Ovary (tissue), 9 donors: ENCODE data around the gene EMD. TPM values are rescaled to one million over a fixed set of nuclear protein-coding genes. Genes with fewer than 3 reads are reported as not detected.

Experiments used
- DNase-seq, 5 donors: peaks; one replicate each; pipeline ENCODE4 v3.0.0-alpha.2; 2019 to 2020
- H3K27ac ChIP-seq, 2 donors: fragments of 200-600 bp; one replicate each; pipeline versions ENCODE4 v1.5.1 to v1.8.0; 2019 to 2022
- H3K27me3 ChIP-seq: fragments of 200-600 bp; one replicate; pipeline ENCODE4 v1.8.0; 2022
- H3K36me3 ChIP-seq: fragments of 200-600 bp; sonication (generic); one replicate; pipeline ENCODE4 v1.5.1; 2019
- H3K4me1 ChIP-seq: one replicate; pipeline ENCODE4 v1.8.1; 2013; ENCODE audit warnings: mild to moderate bottlenecking, moderate library complexity; ENCODE audit not compliant: insufficient read depth
- H3K4me3 ChIP-seq: fragments of 200-600 bp; sonication (generic); one replicate; pipeline ENCODE4 v1.5.1; 2017
- H3K9me3 ChIP-seq, 2 donors: fragments of 200-600 bp in 1 of 2; sonication (generic) in 1 of 2; one replicate each; pipeline versions ENCODE4 v1.5.1 to v1.8.1; 2013 to 2019; ENCODE audit warnings: mild to moderate bottlenecking in 1 of 2, moderate library complexity in 1 of 2
- CTCF ChIP-seq, 3 donors: fragments of 450-650 bp in 2 of 3; fragments of 200-600 bp in 1 of 3; IDR thresholded peaks; one replicate each; pipeline versions ENCODE4 v1.5.1 to v1.8.0; 2016 to 2022; ENCODE audit warnings: antibody characterized with exemption in 3 of 3, mild to moderate bottlenecking in 1 of 3
- EP300 ChIP-seq: sonication (generic); formaldehyde crosslinking; IDR thresholded peaks from one replicate; pipeline ENCODE4 v1.6.1; 2017; ENCODE audit warnings: antibody characterized with exemption
- POLR2A ChIP-seq: fragments of 450-650 bp; IDR thresholded peaks from one replicate; pipeline ENCODE4 v1.6.1; 2017; ENCODE audit warnings: antibody characterized with exemption, mild to moderate bottlenecking, moderate library complexity
- WGBS, 3 donors: extraction: QIAGEN DNeasy Blood & Tissue Kit in 1 of 3; methylation state at CpG; one replicate each; pipeline versions ENCODE4 v1.1.5 to v1.1.7; 2013 to 2017; 5-methylcytosine and 5-hydroxymethylcytosine counted together
- intact Hi-C, 4 donors: fragments of 100-400 bp; cut with DNase I; formaldehyde crosslinking; loops; one replicate each; pipeline versions ENCODE4 v1.11.0 to v1.15.1; 2022 to 2023
- polyA plus RNA-seq, 2 donors: library from polyadenylated mRNA; stranded (reverse); fragments of 200-250 nt in 1 of 2; fragments of 350-450 nt in 1 of 2; fragmentation: Illumina TruSeq in 1 of 2; extraction: RNeasy Lipid Tissue Mini Kit (QIAGEN cat#74804) in 1 of 2; gene quantifications; one replicate each; pipeline ENCODE4 v1.2.3, GENCODE V29; 2013 to 2014
- total RNA-seq, 7 donors: library from RNA; depleted of rRNA in 2 of 7; stranded (reverse); fragments of >200 nt in 2 of 7; fragmentation: NEBNext Ultra II Directional in 3 of 7; extraction: Animal tissue kit (Norgen Biotek cat#: 25700) in 3 of 7; gene quantifications; one replicate each; pipeline versions ENCODE4 v1.1.0 to v1.2.4, GENCODE V29; 2016 to 2023
- donor health status: DM: no; HTN: no; CAD: no; lungs with moderate emphysema.
- donor health status: DM: no; HTN: no; CAD: no.
- donor health status: Bipolar disorder and iron deficiency.
- donor health status: DM: yes; HTN: yes; CAD: no.
- donor health status: DM: no; HTN: no; CAD: no.
- donor health status: DM: yes; HTN: yes; CAD: no.

Gene EMD
- total and polyA plus RNA-seq, 9 donors, result 40.5 to 158 (median 107) TPM

- Histone ChIP-seq H3K27ac (no peak overlapping the region), H3K9me3 (no peaks in the 10 kb centered on the region), H3K36me3 (no peaks in the 10 kb centered on the region), H3K4me3 (no peak overlapping the region), H3K4me1 (no peaks in the 10 kb centered on the region), H3K27me3 (no peaks in the 10 kb centered on the region)
- intact Hi-C loops, result loop anchor here in 1 of 4 donors (5.0 kb wide), 1 partner anchor 131 kb away; no protein-coding TSS in a partner anchor
- 50 to 67% (median 54%) methylated on average over 6 of the region's 6 CpGs for WGBS, 3 donors
- DNase-seq, result peak in 1 of 5 donors; percentile 7
- no peak for TF ChIP-seq CTCF (IDR thresholded peaks at IDR 0.05)
- no peak for TF ChIP-seq POLR2A
- TF ChIP-seq EP300, result no peak
Measured at GRCh38 chrX:154401045-154401799, 22.1 kb downstream of the EMD start.

GRCh38 chrX:154401918-154402621, 23.0 kb downstream of the EMD start:
- no peak overlapping the region for H3K27ac ChIP-seq

GRCh38 chrX:154402622-154403127, 23.6 kb downstream of the EMD start:
- H3K27me3 ChIP-seq, result no peaks in the 10 kb centered on the region
- H3K4me3 ChIP-seq, result no peak overlapping the region
- no peaks in the 10 kb centered on the region for H3K9me3 ChIP-seq
- H3K4me1 ChIP-seq, result no peaks in the 10 kb centered on the region
- no peaks in the 10 kb centered on the region for H3K36me3 ChIP-seq
- no peak for TF ChIP-seq POLR2A
- TF ChIP-seq CTCF (IDR thresholded peaks at IDR 0.05), result no peak
- no peak for TF ChIP-seq EP300
- intact Hi-C loops, result loop anchor here in 1 of 4 donors (5.0 kb wide), 1 partner anchor 130 kb away; no protein-coding TSS in a partner anchor
- no peak overlapping the region for H3K27ac ChIP-seq
- DNase-seq, result no peak
- WGBS, 3 donors, result 73 to 78% (median 76%) methylated on average over 19 of the region's 19 CpGs

More at GRCh38 chrX:154401918-154402621, 23.0 kb downstream of the EMD start:
- Histone ChIP-seq H3K9me3 (no peaks in the 10 kb centered on the region), H3K27me3 (no peaks in the 10 kb centered on the region), H3K36me3 (no peaks in the 10 kb centered on the region), H3K4me1 (no peaks in the 10 kb centered on the region), H3K4me3 (no peak overlapping the region)
- intact Hi-C loops, result loop anchor here in 1 of 4 donors (5.0 kb wide), 1 partner anchor 130 kb away; no protein-coding TSS in a partner anchor
- WGBS, 3 donors, result 48 to 57% (median 50%) methylated on average over 6 of the region's 6 CpGs
- no peak for DNase-seq
- TF ChIP-seq CTCF (IDR thresholded peaks at IDR 0.05) (no peak), EP300 (no peak), POLR2A (no peak)

- no peak for DNase-seq
- Histone ChIP-seq H3K27me3 (no peaks in the 10 kb centered on the region), H3K27ac (no peak overlapping the region), H3K36me3 (no peaks in the 10 kb centered on the region), H3K4me1 (no peaks in the 10 kb centered on the region), H3K4me3 (no peak overlapping the region), H3K9me3 (no peaks in the 10 kb centered on the region)
- intact Hi-C loops, result loop anchor here in 1 of 4 donors (5.0 kb wide), 1 partner anchor 129 kb away; no protein-coding TSS in a partner anchor
- TF ChIP-seq POLR2A (no peak), CTCF (IDR thresholded peaks at IDR 0.05) (no peak), EP300 (no peak)
- 73 to 84% (median 75%) methylated on average over 10 of the region's 10 CpGs for WGBS, 3 donors
Measured at GRCh38 chrX:154403192-154403591, 24.1 kb downstream of the EMD start.
